HepG2 (cell line): ENCODE results near the gene FANCE. TPM values are rescaled to one million over a fixed set of nuclear protein-coding genes. Genes with fewer than 3 reads are reported as not detected.
A peak's percentile ranks its signal among the peaks of the same experiment; 100 is the strongest.

ENCODE experiments used
- ARNTL ChIP-seq: sonication (generic); formaldehyde crosslinking; IDR thresholded peaks from 2 replicates; pipeline ENCODE4 v1.4.0; 2020; ENCODE audit warnings: mild to moderate bottlenecking, missing genetic modification reagents
- BCL3 ChIP-seq: sonication (generic); formaldehyde crosslinking; IDR thresholded peaks from 2 replicates; pipeline ENCODE4 v1.5.1; 2020; ENCODE audit warnings: mild to moderate bottlenecking, missing genetic modification reagents, moderate library complexity
- BCL6 ChIP-seq: IDR thresholded peaks from 2 replicates; pipeline ENCODE4 v1.6.1; 2016; ENCODE audit warnings: missing genetic modification reagents, missing compliant biosample characterization
- CHD4 ChIP-seq: fragments of 200-600 bp; sonication (generic); IDR thresholded peaks from 2 replicates; pipeline ENCODE4 v1.7.0; 2017; ENCODE audit warnings: mild to moderate bottlenecking, low read length, borderline replicate concordance
- CREM ChIP-seq, 2 experiments: sonication (generic) in 1 of 2; formaldehyde crosslinking in 1 of 2; IDR thresholded peaks; 2 replicates each; pipeline versions ENCODE4 v1.4.0 to v1.6.1; 2016 to 2020; ENCODE audit warnings: antibody characterized with exemption in 1 of 2, mild to moderate bottlenecking in 1 of 2, missing genetic modification reagents in 1 of 2
- FIP1L1 ChIP-seq: fragments of 200-400 bp; formaldehyde crosslinking; IDR thresholded peaks from 2 replicates; pipeline ENCODE4 v1.6.1; 2018; ENCODE audit warnings: low read depth, mild to moderate bottlenecking, low read length, moderate library complexity, borderline replicate concordance; ENCODE audit not compliant: insufficient read depth
- GFI1 ChIP-seq: sonication (generic); formaldehyde crosslinking; IDR thresholded peaks from 2 replicates; pipeline ENCODE4 v1.5.0; 2020; ENCODE audit warnings: missing genetic modification reagents, mild to moderate bottlenecking, borderline replicate concordance
- KIAA2018 ChIP-seq: sonication (generic); formaldehyde crosslinking; IDR thresholded peaks from 2 replicates; pipeline ENCODE4 v1.5.0; 2020; ENCODE audit warnings: mild to moderate bottlenecking, missing genetic modification reagents, borderline replicate concordance
- MZF1 ChIP-seq: sonication (generic); formaldehyde crosslinking; IDR thresholded peaks from 2 replicates; pipeline ENCODE4 v1.8.1; 2023; ENCODE audit warnings: mild to moderate bottlenecking, missing genetic modification reagents, borderline replicate concordance
- PAX8 ChIP-seq: sonication (generic); formaldehyde crosslinking; IDR thresholded peaks from 2 replicates; pipeline ENCODE4 v1.8.0; 2022; ENCODE audit warnings: mild to moderate bottlenecking, missing genetic modification reagents, borderline replicate concordance
- RBM22 ChIP-seq: fragments of 200-400 bp; formaldehyde crosslinking; optimal IDR thresholded peaks from 2 replicates; pipeline ENCODE3; 2017; ENCODE audit warnings: mild to moderate bottlenecking, low read length, moderate library complexity
- SIX4 ChIP-seq: sonication (generic); formaldehyde crosslinking; IDR thresholded peaks from 2 replicates; pipeline ENCODE4 v1.4.0; 2020; ENCODE audit warnings: missing genetic modification reagents
- THAP7 ChIP-seq: sonication (generic); formaldehyde crosslinking; IDR thresholded peaks from 2 replicates; pipeline ENCODE4 v1.8.1; 2023; ENCODE audit warnings: mild to moderate bottlenecking, missing genetic modification reagents
- USF2 ChIP-seq, 2 experiments: sonication (generic) in 1 of 2; formaldehyde crosslinking in 1 of 2; IDR thresholded peaks; 2 replicates each; pipeline versions ENCODE4 v1.5.1 to v1.6.1; 2011 to 2020; ENCODE audit warnings: borderline replicate concordance in 1 of 2, low read depth in 1 of 2, low read length in 1 of 2, mild to moderate bottlenecking in 1 of 2, missing genetic modification reagents in 1 of 2, moderate library complexity in 1 of 2
- ZNF124 ChIP-seq: sonication (generic); formaldehyde crosslinking; IDR thresholded peaks from 2 replicates; pipeline ENCODE4 v1.4.0; 2020; ENCODE audit warnings: missing genetic modification reagents
- polyA plus RNA-seq, 8 experiments: library from polyadenylated mRNA; depleted of rRNA in 3 of 8; stranded (reverse) in 7 of 8; unstranded in 1 of 8; fragments of >200 nt; fragmentation: Illumina TruSeq in 4 of 8; extraction: Trizol in 4 of 8; gene quantifications; 2 replicates each; pipeline versions ENCODE4 v1.2.1 to v1.2.3, GENCODE V29; 2011 to 2016; ENCODE audit warnings: low read depth in 4 of 8, missing spikeins in 1 of 8, mixed read lengths in 1 of 8; ENCODE audit not compliant: insufficient read depth in 1 of 8
- total RNA-seq, 5 experiments: library from RNA; depleted of rRNA; stranded (reverse); fragments of >200 nt; fragmentation: Illumina TruSeq; extraction: Trizol; gene quantifications; 2 replicates each; pipeline ENCODE4 v1.2.3, GENCODE V29; 2016; ENCODE audit warnings: low read depth in 1 of 5

FANCE gene
- total and polyA plus RNA-seq, 2 of the 13 experiments (the other 11 are each of a cell fraction or from before 2014, with no cell fraction given) = 7.1 to 11.2 TPM

- no peak for TF ChIP-seq MZF1 (CRISPR knock-in tag)
- TF ChIP-seq BCL3 = no peak
- no peak for TF ChIP-seq PAX8
- peak; percentile 30; the same call in 1 of the 2 replicates for TF ChIP-seq ARNTL (CRISPR knock-in tag)
- TF ChIP-seq KIAA2018 (CRISPR knock-in tag) = no peak
- TF ChIP-seq BCL6 (CRISPR knock-in tag) = peak; percentile 52
- TF ChIP-seq CREM (IDR thresholded peaks at IDR 0.05) = peak; percentile 56; the same call in 1 of the 2 replicates
- TF ChIP-seq CREM (CRISPR knock-in tag; IDR thresholded peaks at IDR 0.05) = no peak
- peak; percentile 59; the same call in 1 of the 2 replicates for TF ChIP-seq GFI1 (CRISPR knock-in tag)
- TF ChIP-seq ZNF124 = peak; percentile 61; the same call in 1 of the 2 replicates
- TF ChIP-seq CHD4 = no peak
- TF ChIP-seq SIX4 = peak; percentile 16; the same call in 1 of the 2 replicates
- TF ChIP-seq USF2 (IDR thresholded peaks at IDR 0.05; ENCODE audit: low read depth, low read length) = no peak
- no peak for TF ChIP-seq USF2 (CRISPR knock-in tag; IDR thresholded peaks at IDR 0.05; ENCODE audit: borderline replicate concordance)
- no peak for TF ChIP-seq RBM22
- no peak for TF ChIP-seq FIP1L1
- TF ChIP-seq THAP7 (CRISPR knock-in tag) = no peak
Measured at GRCh38 chr6:35428421-35429149, 23.6 kb upstream of the FANCE start (continued).
